ENCODE measurements around the gene EXOSC9.

Gene EXOSC9

DNA sequence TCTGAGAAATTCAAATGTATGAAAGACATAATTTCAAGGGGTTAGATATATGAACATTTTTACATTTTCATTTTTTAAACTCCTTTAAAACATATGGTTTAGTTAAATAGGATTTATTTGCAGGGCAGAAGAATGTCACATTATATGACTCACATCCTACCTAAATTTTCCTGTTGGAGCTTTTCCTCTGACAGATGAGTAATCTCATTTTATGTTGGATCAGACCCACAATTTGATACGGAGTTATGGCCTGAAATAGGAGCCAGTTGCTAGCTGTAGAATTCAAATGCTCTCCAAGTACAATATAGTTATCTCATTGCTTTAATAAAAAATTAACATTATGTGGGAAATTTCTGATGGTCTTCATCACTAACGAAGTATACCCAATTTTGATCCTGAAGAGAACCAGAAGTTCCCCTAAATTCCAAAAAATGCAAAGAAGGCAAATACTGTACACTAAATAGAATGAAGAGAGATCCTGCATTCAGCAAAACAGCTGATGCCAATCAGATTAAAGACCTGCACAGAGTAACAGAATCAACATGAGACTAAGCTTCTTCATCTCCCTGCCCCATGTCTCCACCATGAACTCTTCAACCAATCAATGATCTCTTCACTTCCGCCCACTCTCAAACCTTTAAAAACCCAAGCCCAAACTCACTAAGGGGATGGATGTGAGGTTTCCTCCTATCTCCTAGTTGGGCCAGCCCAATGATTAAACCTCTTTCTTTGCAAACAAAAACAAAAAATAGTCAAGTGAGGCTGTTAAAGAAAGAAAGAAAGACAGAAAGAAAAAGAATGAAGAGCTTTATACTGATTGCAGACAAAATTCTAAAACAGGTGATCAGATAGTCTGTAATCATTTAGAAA lies 10.9 kb upstream of the EXOSC9 start:
- H3K9ac ChIP-seq (ENCODE audit: low read length) = no peak overlapping the region
- no peak overlapping the region for H3K27ac ChIP-seq (ENCODE audit: low read length)
- H3K36me3 ChIP-seq (ENCODE audit: control insufficient read depth, low read depth, low read length) = no peaks in the 10 kb centered on the region
- no peak overlapping the region for H3K4me3 ChIP-seq (ENCODE audit: low read length)
- H3K27me3 ChIP-seq (ENCODE audit: control insufficient read depth, insufficient read depth, low read length) = no peaks in the 10 kb centered on the region
- H3K9me3 ChIP-seq (ENCODE audit: control insufficient read depth, low read depth, low read length) = no peaks in the 10 kb centered on the region
- H3K4me1 ChIP-seq (ENCODE audit: control insufficient read depth, low read depth, low read length) = no peaks in the 10 kb centered on the region

DNA sequence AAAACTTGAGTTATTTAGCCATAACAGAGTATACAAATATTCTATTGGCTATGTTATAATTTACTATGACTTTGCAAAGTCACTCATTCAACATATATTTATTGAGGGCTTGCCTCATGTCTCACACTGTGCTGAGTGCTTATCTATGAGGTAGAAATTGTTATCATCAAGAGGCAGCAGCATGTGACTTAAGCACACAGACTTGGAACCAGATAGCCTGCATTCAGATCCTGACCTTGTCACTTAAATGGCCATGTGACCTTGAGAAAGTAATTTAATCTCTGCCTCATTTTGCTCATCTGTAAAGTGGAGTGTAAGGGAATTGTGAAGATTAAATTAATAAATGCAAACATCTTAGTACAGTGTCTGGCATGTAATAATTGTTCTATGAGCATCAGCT lies 10.1 kb upstream of the EXOSC9 start:
- no peak overlapping the region for H3K9ac ChIP-seq (ENCODE audit: low read length)
- H3K27ac ChIP-seq (ENCODE audit: low read length) = no peak overlapping the region

DNA sequence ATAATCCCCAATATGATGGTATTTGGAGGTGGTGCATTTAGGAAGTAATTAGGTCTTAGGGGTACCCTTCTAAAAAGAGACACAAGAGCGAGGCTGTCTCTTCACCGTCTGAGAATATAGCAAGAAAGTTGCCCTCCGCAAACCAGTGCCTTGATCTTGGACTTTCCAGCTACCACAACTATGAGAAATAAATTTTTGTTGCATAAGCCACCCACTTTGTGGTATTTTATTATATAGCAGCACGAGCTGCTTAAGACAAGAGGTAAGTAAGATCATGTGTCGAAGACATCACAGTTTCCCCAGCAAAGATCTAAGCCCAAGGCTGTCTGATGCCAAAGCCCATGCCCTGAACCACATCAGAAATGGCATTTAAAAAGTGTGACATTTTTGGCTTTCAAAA lies 9.6 kb upstream of the EXOSC9 start:
- Histone ChIP-seq H3K27me3 (ENCODE audit: control insufficient read depth, insufficient read depth, low read length) (no peaks in the 10 kb centered on the region), H3K27ac (ENCODE audit: low read length) (no peak overlapping the region), H3K4me1 (ENCODE audit: control insufficient read depth, low read depth, low read length) (peaks cover 13% of the 10 kb centered on the region), H3K9ac (ENCODE audit: low read length) (no peak overlapping the region), H3K9me3 (ENCODE audit: control insufficient read depth, low read depth, low read length) (no peaks in the 10 kb centered on the region), H3K36me3 (ENCODE audit: control insufficient read depth, low read depth, low read length) (no peaks in the 10 kb centered on the region), H3K4me3 (ENCODE audit: low read length) (no peak overlapping the region)

More for the DNA sequence above, 10.1 kb upstream of the EXOSC9 start:
- Histone ChIP-seq H3K36me3 (ENCODE audit: control insufficient read depth, low read depth, low read length) (no peaks in the 10 kb centered on the region), H3K4me3 (ENCODE audit: low read length) (no peak overlapping the region), H3K9me3 (ENCODE audit: control insufficient read depth, low read depth, low read length) (no peaks in the 10 kb centered on the region), H3K27me3 (ENCODE audit: control insufficient read depth, insufficient read depth, low read length) (no peaks in the 10 kb centered on the region), H3K4me1 (ENCODE audit: control insufficient read depth, low read depth, low read length) (peaks cover 8% of the 10 kb centered on the region)

DNA sequence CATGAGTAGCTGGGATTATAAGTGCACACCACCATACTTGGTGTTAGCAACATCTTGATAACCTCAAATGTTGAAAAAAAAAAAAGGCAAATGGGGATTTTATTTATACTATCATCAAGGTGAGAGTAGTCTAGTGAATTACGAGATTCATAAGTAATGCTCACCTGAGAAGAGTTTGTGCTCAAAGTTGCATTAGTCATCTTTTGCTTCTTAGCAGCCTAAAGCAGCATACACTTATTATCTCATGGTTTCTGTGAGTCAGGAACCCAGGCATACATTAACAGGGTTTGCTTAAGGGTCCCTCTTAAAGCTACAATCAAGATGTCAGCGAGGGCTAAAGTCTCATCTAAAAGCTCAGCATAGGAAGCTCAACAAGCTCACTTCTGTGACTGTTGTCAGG lies 8.2 kb upstream of the EXOSC9 start:
- Histone ChIP-seq H3K27me3 (ENCODE audit: control insufficient read depth, insufficient read depth, low read length) (no peaks in the 10 kb centered on the region), H3K4me1 (ENCODE audit: control insufficient read depth, low read depth, low read length) (peaks cover 16% of the 10 kb centered on the region), H3K9ac (ENCODE audit: low read length) (no peak overlapping the region)

DNA sequence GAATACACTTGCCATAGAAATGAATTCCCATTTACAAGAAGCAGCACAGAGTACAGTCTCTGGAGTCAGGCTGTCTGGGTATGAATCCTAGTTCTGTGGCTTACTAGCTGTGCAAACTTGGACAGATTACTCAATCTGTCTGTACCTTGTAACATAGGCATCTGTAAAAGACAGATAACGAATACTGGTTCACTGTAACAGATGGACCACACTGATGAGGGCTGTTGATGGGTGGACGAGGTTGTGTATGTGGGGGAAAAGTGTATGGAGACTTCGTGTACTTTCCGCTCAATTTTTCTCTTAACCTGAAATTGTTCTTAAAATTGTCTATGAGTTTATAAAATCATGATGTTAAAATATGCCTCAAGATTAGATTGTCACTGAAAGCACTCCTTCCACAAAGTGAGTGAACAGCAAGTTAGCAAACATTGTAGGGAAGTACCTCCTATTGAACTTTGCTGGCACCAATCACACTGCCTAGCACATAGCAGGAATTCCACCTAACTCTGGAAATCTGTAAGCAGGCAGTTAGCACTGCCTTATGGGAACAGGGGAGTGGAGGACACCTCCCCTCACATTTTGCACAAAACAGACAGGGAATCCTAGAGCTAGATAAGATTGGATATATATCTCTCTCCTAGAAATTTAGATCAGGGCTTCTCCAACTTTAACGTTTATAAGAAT lies 6.5 kb upstream of the EXOSC9 start:
- no peak overlapping the region for H3K27ac ChIP-seq (ENCODE audit: low read length)
- no peak overlapping the region for H3K4me3 ChIP-seq (ENCODE audit: low read length)
- peaks cover 16% of the 10 kb centered on the region for H3K4me1 ChIP-seq (ENCODE audit: control insufficient read depth, low read depth, low read length)
- H3K36me3 ChIP-seq (ENCODE audit: control insufficient read depth, low read depth, low read length) = no peaks in the 10 kb centered on the region
- no peaks in the 10 kb centered on the region for H3K9me3 ChIP-seq (ENCODE audit: control insufficient read depth, low read depth, low read length)
- H3K27me3 ChIP-seq (ENCODE audit: control insufficient read depth, insufficient read depth, low read length) = no peaks in the 10 kb centered on the region
- H3K9ac ChIP-seq (ENCODE audit: low read length) = no peak overlapping the region

More for the DNA sequence above, 8.2 kb upstream of the EXOSC9 start:
- Histone ChIP-seq H3K9me3 (ENCODE audit: control insufficient read depth, low read depth, low read length) (no peaks in the 10 kb centered on the region), H3K36me3 (ENCODE audit: control insufficient read depth, low read depth, low read length) (no peaks in the 10 kb centered on the region), H3K4me3 (ENCODE audit: low read length) (no peak overlapping the region), H3K27ac (ENCODE audit: low read length) (no peak overlapping the region)

DNA sequence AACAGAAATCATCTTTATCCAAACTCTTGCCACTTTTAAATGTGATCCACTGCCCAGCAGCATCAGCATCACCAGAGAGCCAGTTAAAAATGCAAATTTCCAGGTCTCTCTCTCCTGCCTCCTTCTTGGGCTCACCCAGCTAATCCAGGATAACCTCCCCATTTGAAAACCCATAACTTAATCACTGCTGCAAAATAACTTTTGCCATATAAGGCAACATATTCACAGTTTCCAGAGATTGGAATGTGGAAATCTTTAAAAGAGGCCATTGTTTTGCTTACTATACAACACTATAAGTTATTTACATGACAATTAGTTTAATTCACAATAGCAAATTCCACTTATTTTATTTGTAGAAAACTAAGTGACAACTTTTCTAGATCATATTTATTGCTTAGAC lies 4.8 kb upstream of the EXOSC9 start:
- H3K4me3 ChIP-seq (ENCODE audit: low read length) = peak overlapping the region; percentile 13
- H3K9ac ChIP-seq (ENCODE audit: low read length) = peak overlapping the region; percentile 51
- no peaks in the 10 kb centered on the region for H3K36me3 ChIP-seq (ENCODE audit: control insufficient read depth, low read depth, low read length)
- peak overlapping the region; percentile 73 for H3K27ac ChIP-seq (ENCODE audit: low read length)
- H3K9me3 ChIP-seq (ENCODE audit: control insufficient read depth, low read depth, low read length) = no peaks in the 10 kb centered on the region
- H3K4me1 ChIP-seq (ENCODE audit: control insufficient read depth, low read depth, low read length) = peaks cover 21% of the 10 kb centered on the region
- no peaks in the 10 kb centered on the region for H3K27me3 ChIP-seq (ENCODE audit: control insufficient read depth, insufficient read depth, low read length)

DNA sequence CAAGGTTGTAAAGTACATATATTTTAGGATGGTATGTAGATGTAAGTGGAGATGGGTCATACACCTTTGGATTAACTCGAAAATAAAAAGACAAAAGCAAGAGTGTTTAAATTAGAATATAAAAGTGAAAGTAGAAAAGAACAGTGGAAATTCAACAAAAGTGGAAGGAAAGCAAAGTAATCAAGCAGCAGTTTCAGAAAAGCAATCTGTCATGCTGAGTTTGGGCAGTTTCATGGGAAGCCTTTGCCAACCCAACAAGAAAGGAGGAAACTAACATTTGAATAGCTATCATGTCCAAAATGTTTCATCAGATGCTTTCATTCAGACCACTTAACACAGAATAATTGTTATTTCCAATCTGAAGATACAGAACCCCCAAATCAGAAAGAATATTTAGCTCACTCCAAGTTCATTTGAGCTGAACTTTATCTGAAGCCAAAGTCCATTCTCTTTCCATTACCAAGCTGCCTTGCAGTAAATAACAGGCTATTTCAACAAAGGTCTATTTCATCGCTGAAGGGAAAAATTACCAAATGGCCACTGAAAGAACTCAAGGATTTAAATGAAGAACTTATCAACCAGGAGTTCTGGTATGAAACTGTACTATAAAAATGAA lies 1.8 kb upstream of the EXOSC9 start:
- no peak overlapping the region for H3K27ac ChIP-seq (ENCODE audit: low read length)
- H3K4me3 ChIP-seq (ENCODE audit: low read length) = no peak overlapping the region
- peaks cover 21% of the 10 kb centered on the region for H3K4me1 ChIP-seq (ENCODE audit: control insufficient read depth, low read depth, low read length)
- no peak overlapping the region for H3K9ac ChIP-seq (ENCODE audit: low read length)
- H3K36me3 ChIP-seq (ENCODE audit: control insufficient read depth, low read depth, low read length) = peaks cover 14% of the 10 kb centered on the region
- H3K27me3 ChIP-seq (ENCODE audit: control insufficient read depth, insufficient read depth, low read length) = no peaks in the 10 kb centered on the region
- H3K9me3 ChIP-seq (ENCODE audit: control insufficient read depth, low read depth, low read length) = no peaks in the 10 kb centered on the region

DNA sequence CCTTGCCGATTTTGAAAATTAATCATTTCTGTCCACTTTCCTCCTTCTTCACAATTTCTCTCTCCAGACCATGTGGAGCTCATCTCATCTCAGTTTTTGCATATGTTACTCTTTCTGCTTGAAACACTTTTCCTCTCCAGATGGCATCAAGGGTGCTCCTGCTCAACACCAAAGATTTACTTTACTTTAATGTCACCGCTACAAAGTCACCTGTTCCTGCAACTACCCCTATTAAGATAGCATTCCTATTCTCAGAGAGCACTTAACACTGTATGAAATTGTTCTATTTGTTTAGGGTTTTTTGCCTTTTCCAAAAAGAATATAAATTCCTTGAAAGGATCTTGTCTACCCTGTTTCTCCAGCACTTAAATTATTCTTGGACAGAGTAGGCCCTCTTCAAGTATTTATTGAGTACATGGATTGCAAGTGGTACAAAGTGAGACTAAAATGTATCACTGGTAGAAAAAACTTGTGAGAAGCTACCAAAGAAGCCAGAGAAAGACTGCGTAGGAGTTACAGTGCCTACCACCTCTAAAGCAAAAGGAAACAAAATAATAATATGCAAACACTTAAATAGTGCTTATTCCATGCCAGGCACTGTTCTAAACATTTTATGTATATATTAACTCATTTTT lies 1.1 kb upstream of the EXOSC9 start:
- Histone ChIP-seq H3K4me3 (ENCODE audit: low read length) (no peak overlapping the region), H3K9ac (ENCODE audit: low read length) (no peak overlapping the region)

DNA sequence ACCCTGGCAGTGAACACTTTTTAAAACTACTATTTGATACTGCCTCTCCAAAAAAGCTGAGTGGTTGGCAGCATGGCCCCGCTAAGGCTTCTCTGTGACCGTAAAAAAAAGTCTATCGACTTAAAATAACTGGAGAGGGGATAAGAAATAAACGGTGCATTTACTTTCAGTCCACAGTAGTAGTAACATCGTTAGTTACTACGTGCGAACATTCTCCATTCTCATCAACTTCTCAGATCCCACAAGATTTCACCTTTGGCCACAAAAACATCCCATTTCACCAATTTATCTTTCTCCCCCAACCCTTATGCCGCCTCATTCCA lies 524 bp upstream of the EXOSC9 start:
- H3K27me3 ChIP-seq (ENCODE audit: control insufficient read depth, insufficient read depth, low read length) = no peaks in the 10 kb centered on the region
- H3K36me3 ChIP-seq (ENCODE audit: control insufficient read depth, low read depth, low read length) = peaks cover 27% of the 10 kb centered on the region
- H3K27ac ChIP-seq (ENCODE audit: low read length) = peak overlapping the region; percentile 94
- H3K9me3 ChIP-seq (ENCODE audit: control insufficient read depth, low read depth, low read length) = no peaks in the 10 kb centered on the region
- H3K4me1 ChIP-seq (ENCODE audit: control insufficient read depth, low read depth, low read length) = peaks cover 17% of the 10 kb centered on the region
- H3K9ac ChIP-seq (ENCODE audit: low read length) = peak overlapping the region; percentile 99
- H3K4me3 ChIP-seq (ENCODE audit: low read length) = peak overlapping the region; percentile 98

More for the DNA sequence above, 1.1 kb upstream of the EXOSC9 start:
- Histone ChIP-seq H3K27me3 (ENCODE audit: control insufficient read depth, insufficient read depth, low read length) (no peaks in the 10 kb centered on the region), H3K9me3 (ENCODE audit: control insufficient read depth, low read depth, low read length) (no peaks in the 10 kb centered on the region), H3K4me1 (ENCODE audit: control insufficient read depth, low read depth, low read length) (peaks cover 21% of the 10 kb centered on the region), H3K27ac (ENCODE audit: low read length) (no peak overlapping the region), H3K36me3 (ENCODE audit: control insufficient read depth, low read depth, low read length) (peaks cover 21% of the 10 kb centered on the region)

DNA sequence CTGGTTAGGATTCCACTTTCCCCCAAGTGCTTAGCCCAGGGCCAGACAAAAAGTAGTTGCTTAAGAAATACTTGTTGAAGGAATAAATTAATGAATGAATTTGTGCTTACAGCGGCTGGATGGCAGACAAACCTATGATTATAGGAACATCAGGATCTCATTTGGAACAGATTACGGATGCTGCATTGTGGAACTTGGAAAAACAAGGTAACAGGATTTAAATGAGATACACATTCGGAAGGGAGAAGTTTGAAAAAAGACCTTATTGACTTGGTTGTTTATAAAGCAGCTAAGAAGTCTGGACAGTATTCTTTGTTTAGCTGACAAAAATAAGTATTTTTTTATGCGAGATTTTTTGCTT lies 572 bp downstream of the EXOSC9 start:
- peaks cover 6% of the 10 kb centered on the region for H3K4me1 ChIP-seq (ENCODE audit: control insufficient read depth, low read depth, low read length)
- no peaks in the 10 kb centered on the region for H3K27me3 ChIP-seq (ENCODE audit: control insufficient read depth, insufficient read depth, low read length)
- no peaks in the 10 kb centered on the region for H3K9me3 ChIP-seq (ENCODE audit: control insufficient read depth, low read depth, low read length)
- H3K27ac ChIP-seq (ENCODE audit: low read length) = peak overlapping the region; percentile 94
- peak overlapping the region; percentile 99 for H3K9ac ChIP-seq (ENCODE audit: low read length)
- peak overlapping the region; percentile 98 for H3K4me3 ChIP-seq (ENCODE audit: low read length)
- H3K36me3 ChIP-seq (ENCODE audit: control insufficient read depth, low read depth, low read length) = peaks cover 38% of the 10 kb centered on the region

DNA sequence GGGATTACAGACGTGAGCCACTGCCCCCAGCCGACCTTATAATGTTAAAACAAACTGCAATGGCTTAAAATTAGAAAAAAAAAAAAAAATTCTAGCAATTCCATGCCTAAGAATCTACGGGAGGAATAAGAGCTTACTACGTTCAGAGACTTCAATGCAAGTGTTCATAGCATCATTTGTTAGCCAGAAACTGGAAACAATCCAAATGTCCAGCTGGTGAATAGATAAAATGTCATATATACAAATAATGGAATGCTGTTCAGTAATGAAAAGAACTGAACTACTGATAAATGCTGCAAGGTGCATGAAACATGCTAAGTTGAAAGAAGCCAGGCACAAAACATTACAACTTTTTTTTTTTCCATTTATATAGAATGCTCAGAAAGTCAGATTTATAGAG lies 5.3 kb downstream of the EXOSC9 start:
- H3K27me3 ChIP-seq (ENCODE audit: control insufficient read depth, insufficient read depth, low read length) = no peaks in the 10 kb centered on the region
- no peaks in the 10 kb centered on the region for H3K9me3 ChIP-seq (ENCODE audit: control insufficient read depth, low read depth, low read length)
- no peak overlapping the region for H3K27ac ChIP-seq (ENCODE audit: low read length)
- no peak overlapping the region for H3K4me3 ChIP-seq (ENCODE audit: low read length)
- no peak overlapping the region for H3K9ac ChIP-seq (ENCODE audit: low read length)
- H3K4me1 ChIP-seq (ENCODE audit: control insufficient read depth, low read depth, low read length) = no peaks in the 10 kb centered on the region
- peaks cover 78% of the 10 kb centered on the region for H3K36me3 ChIP-seq (ENCODE audit: control insufficient read depth, low read depth, low read length)
